Measurements from ENCODE around the gene YPEL4.
"Not testable (repeated sequence)": the region's sequence is repeated elsewhere in the genome, so short reads cannot be mapped to it uniquely, and the experiment has no call there.

Gene YPEL4

GRCh38 chr11:57649826-57650738, at the start of gene YPEL4:
Gene YPEL4, minus strand, starts transcription at chr11:57649912. Its CDS starts 2,805 bp downstream, at chr11:57647107.
- DNase-seq (ENCODE audit: low spot score), result no peak

GRCh38 chr11:57698843-57699365, 49.2 kb upstream of the YPEL4 start:
- DNase-seq (ENCODE audit: low spot score), result no peak

- DNase-seq (ENCODE audit: low spot score), result not testable (repeated sequence)
Measured at GRCh38 chr11:57690474-57690873, 40.8 kb upstream of the YPEL4 start.

- no peak for DNase-seq (ENCODE audit: low spot score)
Measured at GRCh38 chr11:57681168-57681567, 31.5 kb upstream of the YPEL4 start.

- no peak for DNase-seq (ENCODE audit: low spot score)
Measured at GRCh38 chr11:57680552-57680874, 30.8 kb upstream of the YPEL4 start.

GRCh38 chr11:57679396-57679795, 29.7 kb upstream of the YPEL4 start:
- no peak for DNase-seq (ENCODE audit: low spot score)

GRCh38 chr11:57675176-57675941, 25.6 kb upstream of the YPEL4 start:
- no peak for DNase-seq (ENCODE audit: low spot score)

- DNase-seq (ENCODE audit: low spot score), result no peak
Measured at GRCh38 chr11:57674251-57674650, 24.5 kb upstream of the YPEL4 start.

GRCh38 chr11:57668434-57668782, 18.7 kb upstream of the YPEL4 start:
- DNase-seq (ENCODE audit: low spot score), result no peak

- peak; percentile 98 for DNase-seq (ENCODE audit: low spot score)
Measured at GRCh38 chr11:57667736-57668433, 18.2 kb upstream of the YPEL4 start, which contains the start of gene ZDHHC5. Gene ZDHHC5, plus strand, starts transcription at chr11:57668114. Its CDS starts 4,977 bp downstream, at chr11:57673091.

GRCh38 chr11:57667117-57667735, 17.5 kb upstream of the YPEL4 start:
- DNase-seq (ENCODE audit: low spot score), result peak; percentile 98

- no peak for DNase-seq (ENCODE audit: low spot score)
Measured at GRCh38 chr11:57663975-57664374, 14.3 kb upstream of the YPEL4 start.

GRCh38 chr11:57662893-57663292, 13.2 kb upstream of the YPEL4 start:
- DNase-seq (ENCODE audit: low spot score), result peak; percentile 66

- DNase-seq (ENCODE audit: low spot score), result no peak
Measured at GRCh38 chr11:57659669-57660068, 10.0 kb upstream of the YPEL4 start.

GRCh38 chr11:57658023-57658361, 8.3 kb upstream of the YPEL4 start:
- peak; percentile 55 for DNase-seq (ENCODE audit: low spot score)

- peak; percentile 99 for DNase-seq (ENCODE audit: low spot score)
Measured at GRCh38 chr11:57657194-57658022, 7.7 kb upstream of the YPEL4 start, which contains the start of gene CLP1. Gene CLP1, plus strand, starts transcription at chr11:57657762. Its CDS starts 1,715 bp downstream, at chr11:57659477.

- no peak for DNase-seq (ENCODE audit: low spot score)
Measured at GRCh38 chr11:57656885-57657193, 7.1 kb upstream of the YPEL4 start.

- no peak for DNase-seq (ENCODE audit: low spot score)
Measured at GRCh38 chr11:57653163-57653562, 3.5 kb upstream of the YPEL4 start.

- no peak for DNase-seq (ENCODE audit: low spot score)
Measured at GRCh38 chr11:57652662-57653061, 3.0 kb upstream of the YPEL4 start.

GRCh38 chr11:57652230-57652629, 2.5 kb upstream of the YPEL4 start:
- DNase-seq (ENCODE audit: low spot score), result not testable (repeated sequence)

- DNase-seq (ENCODE audit: low spot score), result no peak
Measured at GRCh38 chr11:57651408-57651807, 1.7 kb upstream of the YPEL4 start.
